Endodermal cell (in vitro differentiated cells): Measurements from ENCODE around the gene FOXA3. TPM values are rescaled to one million over a fixed set of nuclear protein-coding genes. Genes with fewer than 3 reads are reported as not detected.
"Not testable (repeated sequence)": the region's sequence is repeated elsewhere in the genome, so short reads cannot be mapped to it uniquely, and the experiment has no call there.

Source experiments
- DNase-seq: peaks from one replicate; pipeline ENCODE4 v3.0.0-alpha.2; 2017
- H3K27ac ChIP-seq: 2 replicates; pipeline ENCODE4 v1.5.1; 2013; ENCODE audit warnings: mild to moderate bottlenecking, low read depth, low read length, moderate library complexity
- H3K27me3 ChIP-seq: 2 replicates; pipeline ENCODE4 v1.6.1; 2013; ENCODE audit warnings: mild to moderate bottlenecking, low read length, moderate library complexity; ENCODE audit not compliant: insufficient read depth, control insufficient read depth, poor library complexity, severe bottlenecking
- H3K36me3 ChIP-seq: 2 replicates; pipeline ENCODE4 v1.7.0; 2013; ENCODE audit warnings: mild to moderate bottlenecking, low read length, moderate library complexity; ENCODE audit not compliant: control insufficient read depth, insufficient read depth
- H3K4me1 ChIP-seq: one replicate; pipeline ENCODE4 v1.7.0; 2013; ENCODE audit warnings: low read length; ENCODE audit not compliant: control insufficient read depth, insufficient read depth
- H3K4me3 ChIP-seq: 2 replicates; pipeline ENCODE4 v1.5.1; 2013; ENCODE audit warnings: mild to moderate bottlenecking, low read length, moderate library complexity
- H3K9ac ChIP-seq: 2 replicates; pipeline ENCODE4 v1.6.1; 2013; ENCODE audit warnings: mild to moderate bottlenecking, low read length, moderate library complexity; ENCODE audit not compliant: poor library complexity, severe bottlenecking; ENCODE audit errors: extremely low read depth
- H3K9me3 ChIP-seq: 2 replicates; pipeline ENCODE4 v1.6.1; 2013; ENCODE audit warnings: mild to moderate bottlenecking, low read length, moderate library complexity; ENCODE audit not compliant: control insufficient read depth
- H3K27ac Mint-ChIP-seq: 2 replicates; pipeline ENCODE4 v1.8.0; 2020; ENCODE audit warnings: mixed read lengths
- H3K27me3 Mint-ChIP-seq: 2 replicates; pipeline ENCODE4 v1.8.0; 2021; ENCODE audit warnings: mild to moderate bottlenecking, mixed read lengths; ENCODE audit not compliant: insufficient read depth
- H3K36me3 Mint-ChIP-seq: 2 replicates; pipeline ENCODE4 v1.8.0; 2020; ENCODE audit warnings: low read depth, mixed read lengths
- H3K4me1 Mint-ChIP-seq: 2 replicates; pipeline ENCODE4 v1.8.0; 2020; ENCODE audit warnings: mixed read lengths
- H3K4me3 Mint-ChIP-seq: 2 replicates; pipeline ENCODE4 v1.8.0; 2020; ENCODE audit warnings: mild to moderate bottlenecking, moderate library complexity, mixed read lengths
- H3K9me3 Mint-ChIP-seq: 2 replicates; pipeline ENCODE4 v1.8.0; 2020; ENCODE audit warnings: mild to moderate bottlenecking, mixed read lengths
- WGBS, 2 experiments: methylation state at CpG; one replicate each; pipeline versions ENCODE4 v1.1.5 to v1.1.7; 2013; ENCODE audit warnings: missing lambda C conversion rate in 2 of 2, mixed read lengths in 1 of 2; ENCODE audit not compliant: insufficient coverage in 1 of 2, insufficient read length in 1 of 2; 5-methylcytosine and 5-hydroxymethylcytosine counted together
- total RNA-seq, 2 donors: library from RNA; stranded (reverse); fragmentation: NEBNext Ultra II Directional in 1 of 2; extraction: Animal tissue kit (Norgen Biotek cat#: 25700) in 1 of 2; gene quantifications; 2 replicates in 1 of 2; 3 replicates in 1 of 2; pipeline ENCODE4 v1.2.1, GENCODE V29; 2021
- TF ChIP-seq, protein P1 (sequence below): fragments of 200-600 bp; sonication (generic); conservative IDR thresholded peaks from 2 replicates; pipeline ENCODE4 v1.5.0; 2021; ENCODE audit warnings: antibody characterized with exemption, mild to moderate bottlenecking

FOXA3 gene
- total RNA-seq, 2 donors from 2014 or later = 54.2 to 58.1 TPM

DNA sequence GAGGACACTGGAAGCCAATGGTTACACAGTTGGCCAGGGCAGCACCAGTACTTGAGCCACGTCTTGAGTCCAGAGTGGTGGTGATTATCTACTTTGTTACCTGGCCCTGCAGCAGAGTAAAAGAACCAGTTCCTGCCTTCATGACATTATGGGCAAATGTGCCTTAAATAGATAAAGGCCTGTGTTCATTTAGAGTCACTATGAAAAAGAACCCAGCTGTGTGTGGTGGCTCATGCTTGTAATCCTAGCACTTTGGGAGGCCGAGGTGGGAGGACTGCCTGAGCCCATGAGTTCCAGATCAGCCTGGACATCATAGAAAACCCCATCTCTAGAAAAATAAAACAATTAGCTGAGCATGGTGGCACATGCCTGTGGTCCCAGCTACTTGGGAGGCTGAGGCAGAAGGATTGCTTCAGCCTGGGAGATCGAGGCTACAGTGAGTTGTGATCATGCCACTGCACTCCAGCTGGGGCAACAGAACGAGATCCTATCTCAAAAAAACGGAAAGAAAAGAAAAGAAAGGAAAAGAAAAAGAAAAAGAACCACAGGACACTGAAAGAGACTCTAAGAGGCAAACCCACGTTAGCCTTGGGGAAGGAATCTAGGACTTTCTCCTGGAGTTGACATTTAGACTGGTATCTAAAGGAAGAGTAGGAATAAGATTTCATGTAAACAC lies 25.2 kb downstream of the FOXA3 start:
- Mint-ChIP-seq H3K27ac (no peak overlapping the region), H3K4me3 (no peak overlapping the region), H3K36me3 (peaks cover 10% of the 10 kb centered on the region), H3K4me1 (peaks cover 2% of the 10 kb centered on the region), H3K9me3 (no peaks in the 10 kb centered on the region), H3K27me3 (no peaks in the 10 kb centered on the region)
- Histone ChIP-seq H3K9ac (no peak overlapping the region), H3K36me3 (no peaks in the 10 kb centered on the region), H3K9me3 (no peaks in the 10 kb centered on the region), H3K27ac (no peak overlapping the region), H3K27me3 (no peaks in the 10 kb centered on the region), H3K4me1 (no peaks in the 10 kb centered on the region), H3K4me3 (no peak overlapping the region)
- no peak for DNase-seq
- WGBS, 2 experiments = 75 to 80% methylated on average over 3 to 6 of the region's 6 CpGs
- TF ChIP-seq, protein P1, sequence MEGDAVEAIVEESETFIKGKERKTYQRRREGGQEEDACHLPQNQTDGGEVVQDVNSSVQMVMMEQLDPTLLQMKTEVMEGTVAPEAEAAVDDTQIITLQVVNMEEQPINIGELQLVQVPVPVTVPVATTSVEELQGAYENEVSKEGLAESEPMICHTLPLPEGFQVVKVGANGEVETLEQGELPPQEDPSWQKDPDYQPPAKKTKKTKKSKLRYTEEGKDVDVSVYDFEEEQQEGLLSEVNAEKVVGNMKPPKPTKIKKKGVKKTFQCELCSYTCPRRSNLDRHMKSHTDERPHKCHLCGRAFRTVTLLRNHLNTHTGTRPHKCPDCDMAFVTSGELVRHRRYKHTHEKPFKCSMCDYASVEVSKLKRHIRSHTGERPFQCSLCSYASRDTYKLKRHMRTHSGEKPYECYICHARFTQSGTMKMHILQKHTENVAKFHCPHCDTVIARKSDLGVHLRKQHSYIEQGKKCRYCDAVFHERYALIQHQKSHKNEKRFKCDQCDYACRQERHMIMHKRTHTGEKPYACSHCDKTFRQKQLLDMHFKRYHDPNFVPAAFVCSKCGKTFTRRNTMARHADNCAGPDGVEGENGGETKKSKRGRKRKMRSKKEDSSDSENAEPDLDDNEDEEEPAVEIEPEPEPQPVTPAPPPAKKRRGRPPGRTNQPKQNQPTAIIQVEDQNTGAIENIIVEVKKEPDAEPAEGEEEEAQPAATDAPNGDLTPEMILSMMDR = no peak

DNA sequence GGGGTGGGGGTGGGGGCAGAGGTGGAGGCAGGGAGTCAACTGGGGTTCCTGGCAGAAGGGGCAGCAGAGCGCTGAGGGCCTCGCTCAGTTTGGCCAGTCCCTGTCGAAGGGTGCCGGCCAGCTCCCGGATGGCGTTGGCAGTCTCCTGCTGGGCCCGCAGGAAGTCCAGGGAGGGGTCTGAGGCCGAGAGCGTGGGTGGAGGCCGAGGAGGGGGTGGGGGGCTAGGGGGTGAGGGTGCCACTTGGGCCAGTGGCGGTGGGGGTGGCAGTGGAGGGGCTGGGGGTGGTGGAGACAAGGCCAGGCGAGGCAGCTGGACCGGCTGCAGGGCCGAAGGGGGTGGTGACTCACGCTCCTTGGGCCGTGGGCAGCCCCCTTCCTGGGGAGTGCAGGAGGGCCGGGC lies 26.8 kb downstream of the FOXA3 start:
- Histone ChIP-seq H3K4me1 (no peaks in the 10 kb centered on the region), H3K27me3 (no peaks in the 10 kb centered on the region), H3K9ac (no peak overlapping the region), H3K27ac (no peak overlapping the region), H3K4me3 (no peak overlapping the region), H3K9me3 (no peaks in the 10 kb centered on the region), H3K36me3 (no peaks in the 10 kb centered on the region)
- H3K36me3 Mint-ChIP-seq = peaks cover 22% of the 10 kb centered on the region
- TF ChIP-seq, protein P1 = no peak
- H3K4me1 Mint-ChIP-seq = peaks cover 2% of the 10 kb centered on the region
- no peak overlapping the region for H3K4me3 Mint-ChIP-seq
- H3K27me3 Mint-ChIP-seq = no peaks in the 10 kb centered on the region
- no peak for DNase-seq
- H3K27ac Mint-ChIP-seq = no peak overlapping the region
- no peaks in the 10 kb centered on the region for H3K9me3 Mint-ChIP-seq
- WGBS, 2 experiments = 95 to 100% methylated on average over 1 to 15 of the region's 17 CpGs

DNA sequence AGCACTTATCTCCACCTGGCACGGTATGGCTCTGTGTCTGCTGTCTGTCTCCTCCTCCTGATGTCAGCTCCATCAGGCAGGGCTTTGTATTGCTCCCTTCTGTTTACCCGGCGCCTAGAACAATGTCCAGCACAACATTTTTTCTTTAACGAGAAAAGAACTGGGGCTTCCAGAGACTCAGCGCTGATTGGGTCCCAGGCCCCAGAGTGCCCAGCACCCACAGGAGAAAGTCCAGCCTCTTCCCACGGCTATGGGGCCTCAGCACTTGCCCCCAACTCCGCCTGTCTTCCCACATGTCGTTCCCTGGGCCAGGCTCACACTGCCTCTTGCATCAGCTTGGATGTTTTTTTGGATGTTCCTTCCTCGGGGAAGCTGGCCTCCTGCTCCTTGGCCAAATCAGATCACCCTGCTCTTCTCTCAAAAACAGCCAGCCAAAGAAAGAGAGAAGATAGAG lies 31.4 kb downstream of the FOXA3 start:
- no peaks in the 10 kb centered on the region for H3K4me1 Mint-ChIP-seq
- Histone ChIP-seq H3K9ac (no peak overlapping the region), H3K27me3 (no peaks in the 10 kb centered on the region), H3K36me3 (peaks cover 19% of the 10 kb centered on the region), H3K9me3 (no peaks in the 10 kb centered on the region), H3K27ac (no peak overlapping the region), H3K4me3 (no peak overlapping the region), H3K4me1 (no peaks in the 10 kb centered on the region)
- no peak for DNase-seq
- H3K27me3 Mint-ChIP-seq = peaks cover 1% of the 10 kb centered on the region
- peaks cover 39% of the 10 kb centered on the region for H3K36me3 Mint-ChIP-seq
- no peaks in the 10 kb centered on the region for H3K9me3 Mint-ChIP-seq
- TF ChIP-seq, protein P1 = no peak
- H3K4me3 Mint-ChIP-seq = no peak overlapping the region
- H3K27ac Mint-ChIP-seq = peak overlapping the region; percentile 12
- 93 to 94% methylated on average over 7 to 9 of the region's 9 CpGs for WGBS, 2 experiments

DNA sequence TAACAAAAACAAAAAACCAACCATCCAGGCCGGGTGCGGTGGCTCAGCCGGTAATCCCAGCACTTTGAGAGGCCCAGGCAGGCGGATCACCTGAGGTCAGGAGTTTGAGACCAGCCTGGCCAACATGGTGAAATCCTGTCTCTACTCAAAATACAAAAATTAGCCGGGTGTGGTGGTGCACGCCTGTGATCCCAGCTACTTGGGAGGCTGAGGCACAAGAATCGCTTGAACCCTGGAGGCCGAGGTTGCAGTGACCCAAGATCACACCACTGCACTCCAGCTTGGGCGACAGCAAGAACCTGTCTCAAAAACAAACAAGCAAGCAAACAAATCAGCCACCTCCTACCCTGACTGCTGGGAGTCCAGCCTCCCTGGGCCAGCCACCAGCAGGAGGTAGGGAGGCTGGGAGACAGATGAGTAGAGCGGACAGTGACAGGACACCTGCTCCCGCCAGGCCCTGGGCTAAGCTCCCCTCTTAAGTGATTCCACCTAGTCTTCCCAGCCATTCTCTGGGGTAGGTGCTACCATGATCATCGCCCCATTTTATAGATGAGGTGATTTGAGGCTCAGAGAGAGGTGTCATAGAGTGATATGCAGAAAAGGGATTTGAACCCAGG lies 32.0 kb downstream of the FOXA3 start:
- not testable (repeated sequence) for DNase-seq, H3K27me3 Mint-ChIP-seq, H3K27ac ChIP-seq, H3K4me1 Mint-ChIP-seq, H3K4me3 Mint-ChIP-seq, H3K4me3 ChIP-seq, H3K9me3 Mint-ChIP-seq, H3K4me1 ChIP-seq, H3K27me3 ChIP-seq, H3K9me3 ChIP-seq, H3K9ac ChIP-seq
- H3K27ac Mint-ChIP-seq = peak overlapping the region; percentile 12
- WGBS, 2 experiments = 96% methylated on average over 4 to 12 of the region's 12 CpGs
- peaks cover 19% of the 10 kb centered on the region for H3K36me3 ChIP-seq
- peaks cover 44% of the 10 kb centered on the region for H3K36me3 Mint-ChIP-seq
